K562 (cell line): Measurements from ENCODE around the gene CALU. TPM values are rescaled to one million over a fixed set of nuclear protein-coding genes. Genes with fewer than 3 reads are reported as not detected.

Experiments
- C11orf30 ChIP-seq: fragments of 450-650 bp; IDR thresholded peaks from 2 replicates; pipeline ENCODE4 v1.6.1; 2016; ENCODE audit warnings: low read depth, mild to moderate bottlenecking
- CTCFL ChIP-seq: IDR thresholded peaks from 2 replicates; pipeline ENCODE4 v1.6.1; 2011; ENCODE audit warnings: borderline replicate concordance, low read depth, mild to moderate bottlenecking, moderate library complexity, low read length; ENCODE audit not compliant: insufficient read depth, poor library complexity, severe bottlenecking
- EGR1 ChIP-seq: fragments of 450-650 bp; conservative IDR thresholded peaks from 2 replicates; pipeline ENCODE4 v1.6.1; 2017; ENCODE audit warnings: mild to moderate bottlenecking
- EZH2 ChIP-seq: IDR thresholded peaks from 2 replicates; pipeline ENCODE4 v1.6.1; 2012; ENCODE audit warnings: low read depth, mild to moderate bottlenecking, inconsistent platforms, low read length, borderline replicate concordance
- GTF2A2 ChIP-seq: IDR thresholded peaks from 2 replicates; pipeline ENCODE4 v1.6.1; 2016; ENCODE audit warnings: mild to moderate bottlenecking, missing genetic modification characterization, missing compliant biosample characterization
- KLF16 ChIP-seq: IDR thresholded peaks from 2 replicates; pipeline ENCODE4 v1.6.1; 2016; ENCODE audit warnings: antibody characterized with exemption
- NCOR1 ChIP-seq: fragments of 450-650 bp; IDR thresholded peaks from 2 replicates; pipeline ENCODE4 v1.6.1; 2016; ENCODE audit warnings: mild to moderate bottlenecking, moderate library complexity
- NEUROD1 ChIP-seq: fragments of 150-350 bp; IDR thresholded peaks from 2 replicates; pipeline ENCODE4 v1.6.1; 2014; ENCODE audit warnings: borderline replicate concordance, low read length, low read depth; ENCODE audit not compliant: partially characterized antibody
- POLR2A ChIP-seq: fragments of 450-650 bp; conservative IDR thresholded peaks from 2 replicates; pipeline ENCODE4 v1.6.1; 2016
- RBM17 ChIP-seq: fragments of 200-400 bp; formaldehyde crosslinking; IDR thresholded peaks from 2 replicates; pipeline ENCODE4 v1.6.1; 2017; ENCODE audit warnings: low read depth, mild to moderate bottlenecking, low read length, borderline replicate concordance
- RUNX1 ChIP-seq: sonication (generic); IDR thresholded peaks from 2 replicates; pipeline ENCODE4 v1.6.1; 2016; ENCODE audit warnings: antibody characterized with exemption, low read depth
- TCF15 ChIP-seq: fragments of 250-450 bp; sonication (Bioruptor Pico); IDR thresholded peaks from 2 replicates; pipeline ENCODE4 v1.8.0; 2022; ENCODE audit warnings: moderate library complexity, mild to moderate bottlenecking, inconsistent platforms
- TGIF2 ChIP-seq: sonication (generic); formaldehyde crosslinking; IDR thresholded peaks from 2 replicates; pipeline ENCODE4 v1.8.1; 2022; ENCODE audit warnings: mild to moderate bottlenecking, missing genetic modification reagents, moderate library complexity
- ZFX ChIP-seq: sonication (generic); formaldehyde crosslinking; IDR thresholded peaks from 2 replicates; pipeline ENCODE4 v1.8.0; 2022; ENCODE audit warnings: mild to moderate bottlenecking, missing genetic modification reagents, moderate library complexity
- ZNF174 ChIP-seq: fragments of 250-450 bp; sonication (Bioruptor Pico); IDR thresholded peaks from 2 replicates; pipeline ENCODE4 v1.4.0; 2020; ENCODE audit warnings: mild to moderate bottlenecking
- ZNF311 ChIP-seq: fragments of 250-450 bp; sonication (Bioruptor Pico); IDR thresholded peaks from 2 replicates; pipeline ENCODE4 v1.4.0; 2020; ENCODE audit warnings: mild to moderate bottlenecking, moderate library complexity
- ZNF561 ChIP-seq: fragments of 450-650 bp; formaldehyde crosslinking; conservative IDR thresholded peaks from 2 replicates; pipeline ENCODE4 v1.4.0; 2020; ENCODE audit warnings: mild to moderate bottlenecking, moderate library complexity
- polyA plus RNA-seq, 8 experiments: library from polyadenylated mRNA; depleted of rRNA in 4 of 8; stranded (reverse) in 5 of 8; unstranded in 3 of 8; fragments of >200 nt; fragmentation: Nextera tagmentation in 2 of 8; fragmentation: Illumina TruSeq in 1 of 8; extraction: Ambion mirVana in 2 of 8; extraction: Trizol in 1 of 8; gene quantifications; 2 replicates each; pipeline versions ENCODE4 v1.2.1 to v1.2.3, GENCODE V29; 2011 to 2014; ENCODE audit warnings: inconsistent platforms in 1 of 8, missing spikeins in 1 of 8
- total RNA-seq, 7 experiments: library from RNA; depleted of rRNA in 6 of 7; stranded (reverse); fragments of >200 nt in 6 of 7; fragmentation: Illumina TruSeq in 2 of 7; extraction: Trizol in 2 of 7; gene quantifications; 2 replicates each; pipeline versions ENCODE4 v1.2.1 to v1.2.3, GENCODE V29; 2011 to 2021; ENCODE audit warnings: low replicate concordance in 1 of 7
- TF ChIP-seq, protein P1 (sequence below): fragments of 450-650 bp; IDR thresholded peaks from 2 replicates; pipeline ENCODE4 v1.6.1; 2016; ENCODE audit warnings: low read depth, mild to moderate bottlenecking, moderate library complexity
- TF ChIP-seq, protein P2 (sequence below): sonication (generic); formaldehyde crosslinking; IDR thresholded peaks from 2 replicates; pipeline ENCODE4 v1.8.1; 2023; ENCODE audit warnings: mild to moderate bottlenecking, missing genetic modification reagents
- TF ChIP-seq, protein P3 (sequence below), 2 experiments: fragments of 450-650 bp; conservative IDR thresholded peaks; 2 replicates each; pipeline ENCODE4 v1.6.1; 2017; ENCODE audit warnings: mild to moderate bottlenecking in 2 of 2, moderate library complexity in 2 of 2
- TF ChIP-seq, protein P4 (sequence below): fragments of 450-650 bp; conservative IDR thresholded peaks from 2 replicates; pipeline ENCODE4 v1.6.1; 2016; ENCODE audit warnings: missing genetic modification characterization, low read depth, mild to moderate bottlenecking, missing compliant biosample characterization, moderate library complexity

Gene CALU
- total and polyA plus RNA-seq, 9 of the 15 experiments (the other 6 are each of a cell fraction or from before 2014, with no cell fraction given): 166 to 286 (median 215) TPM

- TF ChIP-seq, protein P1, sequence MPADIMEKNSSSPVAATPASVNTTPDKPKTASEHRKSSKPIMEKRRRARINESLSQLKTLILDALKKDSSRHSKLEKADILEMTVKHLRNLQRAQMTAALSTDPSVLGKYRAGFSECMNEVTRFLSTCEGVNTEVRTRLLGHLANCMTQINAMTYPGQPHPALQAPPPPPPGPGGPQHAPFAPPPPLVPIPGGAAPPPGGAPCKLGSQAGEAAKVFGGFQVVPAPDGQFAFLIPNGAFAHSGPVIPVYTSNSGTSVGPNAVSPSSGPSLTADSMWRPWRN: peak; percentile 68; the same call in 1 of the 2 replicates
- no peak for TF ChIP-seq C11orf30
- TF ChIP-seq ZNF561 (CRISPR knock-in tag): no peak
- TF ChIP-seq, protein P2, sequence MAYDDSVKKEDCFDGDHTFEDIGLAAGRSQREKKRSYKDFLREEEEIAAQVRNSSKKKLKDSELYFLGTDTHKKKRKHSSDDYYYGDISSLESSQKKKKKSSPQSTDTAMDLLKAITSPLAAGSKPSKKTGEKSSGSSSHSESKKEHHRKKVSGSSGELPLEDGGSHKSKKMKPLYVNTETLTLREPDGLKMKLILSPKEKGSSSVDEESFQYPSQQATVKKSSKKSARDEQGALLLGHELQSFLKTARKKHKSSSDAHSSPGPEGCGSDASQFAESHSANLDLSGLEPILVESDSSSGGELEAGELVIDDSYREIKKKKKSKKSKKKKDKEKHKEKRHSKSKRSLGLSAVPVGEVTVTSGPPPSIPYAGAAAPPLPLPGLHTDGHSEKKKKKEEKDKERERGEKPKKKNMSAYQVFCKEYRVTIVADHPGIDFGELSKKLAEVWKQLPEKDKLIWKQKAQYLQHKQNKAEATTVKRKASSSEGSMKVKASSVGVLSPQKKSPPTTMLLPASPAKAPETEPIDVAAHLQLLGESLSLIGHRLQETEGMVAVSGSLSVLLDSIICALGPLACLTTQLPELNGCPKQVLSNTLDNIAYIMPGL: no peak
- no peak for TF ChIP-seq EGR1
- TF ChIP-seq NCOR1: no peak; the same call in 1 of the 2 replicates
- TF ChIP-seq CTCFL: no peak
- TF ChIP-seq GTF2A2 (tag): no peak
- TF ChIP-seq EZH2: no peak
- no peak for TF ChIP-seq NEUROD1
- TF ChIP-seq ZNF311 (CRISPR knock-in tag): no peak
- TF ChIP-seq TGIF2 (CRISPR knock-in tag): no peak
- no peak; the same call in none of the 2 replicates for TF ChIP-seq ZFX (CRISPR knock-in tag)
- no peak for TF ChIP-seq RUNX1
- TF ChIP-seq ZNF174 (CRISPR knock-in tag): no peak
- TF ChIP-seq, protein P3, sequence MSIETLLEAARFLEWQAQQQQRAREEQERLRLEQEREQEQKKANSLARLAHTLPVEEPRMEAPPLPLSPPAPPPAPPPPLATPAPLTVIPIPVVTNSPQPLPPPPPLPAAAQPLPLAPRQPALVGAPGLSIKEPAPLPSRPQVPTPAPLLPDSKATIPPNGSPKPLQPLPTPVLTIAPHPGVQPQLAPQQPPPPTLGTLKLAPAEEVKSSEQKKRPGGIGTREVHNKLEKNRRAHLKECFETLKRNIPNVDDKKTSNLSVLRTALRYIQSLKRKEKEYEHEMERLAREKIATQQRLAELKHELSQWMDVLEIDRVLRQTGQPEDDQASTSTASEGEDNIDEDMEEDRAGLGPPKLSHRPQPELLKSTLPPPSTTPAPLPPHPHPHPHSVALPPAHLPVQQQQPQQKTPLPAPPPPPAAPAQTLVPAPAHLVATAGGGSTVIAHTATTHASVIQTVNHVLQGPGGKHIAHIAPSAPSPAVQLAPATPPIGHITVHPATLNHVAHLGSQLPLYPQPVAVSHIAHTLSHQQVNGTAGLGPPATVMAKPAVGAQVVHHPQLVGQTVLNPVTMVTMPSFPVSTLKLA (conservative IDR thresholded peaks at IDR 0.05): no peak
- TF ChIP-seq, protein P4, sequence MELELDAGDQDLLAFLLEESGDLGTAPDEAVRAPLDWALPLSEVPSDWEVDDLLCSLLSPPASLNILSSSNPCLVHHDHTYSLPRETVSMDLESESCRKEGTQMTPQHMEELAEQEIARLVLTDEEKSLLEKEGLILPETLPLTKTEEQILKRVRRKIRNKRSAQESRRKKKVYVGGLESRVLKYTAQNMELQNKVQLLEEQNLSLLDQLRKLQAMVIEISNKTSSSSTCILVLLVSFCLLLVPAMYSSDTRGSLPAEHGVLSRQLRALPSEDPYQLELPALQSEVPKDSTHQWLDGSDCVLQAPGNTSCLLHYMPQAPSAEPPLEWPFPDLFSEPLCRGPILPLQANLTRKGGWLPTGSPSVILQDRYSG: peak; percentile 81; the same call in 1 of the 2 replicates
- TF ChIP-seq TCF15 (CRISPR knock-in tag): no peak
- no peak for TF ChIP-seq RBM17
- 0 out of 2 replicates have a peak, but pooled peaks have one; percentile 37 for TF ChIP-seq KLF16
- no peak for TF ChIP-seq POLR2A
Observed at GRCh38 chr7:128738570-128739047, 550 bp upstream of the CALU start (continued).
